ENCODE data around the gene NGF. TPM values are rescaled to one million over a fixed set of nuclear protein-coding genes. Genes with fewer than 3 reads are reported as not detected.

NGF gene
- total RNA-seq, 5 donors from 2014 or later (not counting 1 experiment from before 2014, with no cell fraction given), result not detected

DNA sequence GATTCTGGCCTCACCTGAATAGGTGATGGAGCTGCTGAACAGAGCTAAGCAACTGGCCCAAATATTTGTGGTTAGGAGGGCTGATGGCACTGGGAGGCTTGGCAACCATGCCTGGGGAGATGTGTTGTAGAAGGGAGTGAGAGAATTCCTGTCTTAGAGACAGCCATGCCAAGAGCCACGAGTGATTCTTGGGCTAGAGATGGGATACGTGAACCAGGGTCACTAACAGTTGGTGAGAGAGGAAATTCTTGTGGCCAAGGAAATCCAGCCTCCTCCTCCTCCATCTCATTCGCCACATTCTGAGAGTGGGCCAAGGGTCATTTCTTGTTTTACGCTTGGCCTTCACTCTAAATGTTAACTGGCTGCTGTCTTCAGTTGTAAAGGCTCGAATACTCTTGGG, 46.3 kb downstream of the NGF start:
- Histone ChIP-seq H3K36me3 (ENCODE audit: control insufficient read depth in 2 of 2, extremely low read depth in 1 of 2, insufficient read depth in 1 of 2, low read length in 1 of 2) (no peaks in the 10 kb centered on the region), H3K27ac (ENCODE audit: low read length) (no peak overlapping the region), H3K9me3 (no peaks in the 10 kb centered on the region), H3K4me3 (ENCODE audit: control insufficient read depth in 1 of 2, extremely low read depth in 1 of 2, low read length in 1 of 2) (no peak overlapping the region), H3K4me1 (ENCODE audit: control insufficient read depth in 1 of 2, extremely low read depth in 1 of 2, insufficient read depth in 2 of 2, low read length in 2 of 2) (no peaks in the 10 kb centered on the region), H3K27me3 (replicated peaks in 1 of 2; ENCODE audit: control insufficient read depth in 2 of 2, extremely low read depth in 1 of 2, insufficient read depth in 2 of 2, low read length in 1 of 2) (peaks cover 2 to 17% of the 10 kb centered on the region in 2 experiments)
- DNase-seq, result no peak
- no peak for ATAC-seq (replicated peaks in 1 of 4)
- Mint-ChIP-seq H3K4me3 (no peak overlapping the region), H3K27ac (no peak overlapping the region), H3K4me1 (no peaks in the 10 kb centered on the region), H3K36me3 (no peaks in the 10 kb centered on the region), H3K27me3 (peaks cover 2 to 20% of the 10 kb centered on the region in 2 donors), H3K9me3 (no peaks in the 10 kb centered on the region)
- ChIA-PET CTCF (no interaction called here), POLR2A (no interaction called here)
- 17% methylated on average over 1 of the region's 5 CpGs for WGBS (ENCODE audit: insufficient coverage)

DNA sequence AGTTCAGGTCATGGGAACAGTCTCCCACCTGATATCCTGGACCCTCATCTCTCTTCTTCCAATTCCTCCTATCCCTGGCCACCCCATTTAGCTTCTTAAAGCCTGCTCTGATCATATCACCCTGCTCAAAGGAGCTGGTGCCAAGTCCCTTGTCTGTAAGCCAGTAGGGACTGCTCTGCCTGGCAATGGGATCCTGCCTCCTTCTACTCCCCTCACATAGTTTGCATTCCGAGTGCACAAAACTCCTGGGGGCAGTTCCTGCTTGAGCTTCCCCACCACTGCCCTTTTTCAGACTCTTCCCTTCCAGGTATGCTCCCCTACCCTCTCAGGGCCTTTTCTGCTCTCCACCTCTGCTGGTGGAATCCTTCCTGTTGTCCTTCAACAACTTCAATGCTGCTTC, 48.1 kb downstream of the NGF start:
- Mint-ChIP-seq H3K4me1 (no peaks in the 10 kb centered on the region), H3K36me3 (no peaks in the 10 kb centered on the region), H3K4me3 (no peak overlapping the region), H3K9me3 (no peaks in the 10 kb centered on the region), H3K27ac (no peak overlapping the region), H3K27me3 (peaks cover 2 to 15% of the 10 kb centered on the region in 2 donors)
- H3K36me3 ChIP-seq (ENCODE audit: control insufficient read depth in 2 of 2, extremely low read depth in 1 of 2, insufficient read depth in 1 of 2, low read length in 1 of 2), result no peaks in the 10 kb centered on the region
- no peak for DNase-seq
- no peaks in the 10 kb centered on the region for H3K9me3 ChIP-seq
- CTCF ChIA-PET, result interaction anchor here in 1 of 2 donors (0.7 kb wide), 1 partner anchor 23 kb away, joined by 12 read pairs; no protein-coding TSS in a partner anchor
- H3K4me3 ChIP-seq (ENCODE audit: control insufficient read depth in 1 of 2, extremely low read depth in 1 of 2, low read length in 1 of 2), result no peak overlapping the region
- H3K27ac ChIP-seq (ENCODE audit: low read length), result no peak overlapping the region
- no peaks in the 10 kb centered on the region for H3K4me1 ChIP-seq (ENCODE audit: control insufficient read depth in 1 of 2, extremely low read depth in 1 of 2, insufficient read depth in 2 of 2, low read length in 2 of 2)
- POLR2A ChIA-PET, result no interaction called here
- peaks cover 2 to 17% of the 10 kb centered on the region in 2 experiments for H3K27me3 ChIP-seq (replicated peaks in 1 of 2; ENCODE audit: control insufficient read depth in 2 of 2, extremely low read depth in 1 of 2, insufficient read depth in 2 of 2, low read length in 1 of 2)
- ATAC-seq (replicated peaks in 1 of 4), result no peak
- no CpG with 5 or more reads among the region's 1 CpG for WGBS (ENCODE audit: insufficient coverage)

DNA sequence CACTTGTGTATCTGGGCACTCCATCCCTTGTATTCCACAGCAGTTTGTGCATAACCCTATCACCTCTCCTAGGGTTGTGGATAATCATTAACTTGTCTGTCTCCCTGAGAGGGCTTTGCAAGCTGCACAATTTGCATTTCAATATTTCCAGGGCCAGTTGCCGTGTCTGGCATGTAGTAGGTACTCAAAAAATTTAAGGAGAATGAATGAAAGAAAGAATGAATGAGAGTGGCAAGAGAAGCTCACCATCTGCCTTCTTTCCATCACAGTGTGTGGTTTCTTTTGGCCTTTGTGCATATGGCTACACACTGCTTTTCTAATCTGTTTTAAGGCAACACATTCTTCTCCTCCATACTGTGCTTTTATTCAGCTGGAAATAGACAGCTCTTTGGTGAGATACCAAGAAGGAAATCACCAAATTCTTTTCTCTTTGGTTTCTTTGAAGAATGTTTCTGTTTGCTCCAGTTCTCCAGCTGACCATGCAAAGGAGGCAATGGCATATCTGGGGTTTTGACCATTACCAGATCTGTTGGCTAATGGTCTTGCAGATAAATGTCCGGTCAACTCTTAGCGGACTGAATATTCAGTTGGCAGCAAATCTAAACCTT, 49.4 kb downstream of the NGF start:
- no peak overlapping the region for H3K4me3 ChIP-seq (ENCODE audit: control insufficient read depth in 1 of 2, extremely low read depth in 1 of 2, low read length in 1 of 2)
- no peaks in the 10 kb centered on the region for H3K4me1 ChIP-seq (ENCODE audit: control insufficient read depth in 1 of 2, extremely low read depth in 1 of 2, insufficient read depth in 2 of 2, low read length in 2 of 2)
- Mint-ChIP-seq H3K4me1 (no peaks in the 10 kb centered on the region), H3K4me3 (no peak overlapping the region), H3K36me3 (no peaks in the 10 kb centered on the region), H3K27ac (no peak overlapping the region), H3K9me3 (no peaks in the 10 kb centered on the region), H3K27me3 (peaks cover 2 to 15% of the 10 kb centered on the region in 2 donors)
- ATAC-seq (replicated peaks in 1 of 4) (no peak), DNase-seq (no peak)
- H3K27ac ChIP-seq (ENCODE audit: low read length), result no peak overlapping the region
- ChIA-PET POLR2A (no interaction called here), CTCF (no interaction called here)
- no peaks in the 10 kb centered on the region for H3K36me3 ChIP-seq (ENCODE audit: control insufficient read depth in 2 of 2, extremely low read depth in 1 of 2, insufficient read depth in 1 of 2, low read length in 1 of 2)
- H3K27me3 ChIP-seq (replicated peaks in 1 of 2; ENCODE audit: control insufficient read depth in 2 of 2, extremely low read depth in 1 of 2, insufficient read depth in 2 of 2, low read length in 1 of 2), result peaks cover 2 to 19% of the 10 kb centered on the region in 2 experiments
- WGBS (ENCODE audit: insufficient coverage), result 83% methylated on average over 1 of the region's 3 CpGs
- H3K9me3 ChIP-seq, result no peaks in the 10 kb centered on the region

DNA sequence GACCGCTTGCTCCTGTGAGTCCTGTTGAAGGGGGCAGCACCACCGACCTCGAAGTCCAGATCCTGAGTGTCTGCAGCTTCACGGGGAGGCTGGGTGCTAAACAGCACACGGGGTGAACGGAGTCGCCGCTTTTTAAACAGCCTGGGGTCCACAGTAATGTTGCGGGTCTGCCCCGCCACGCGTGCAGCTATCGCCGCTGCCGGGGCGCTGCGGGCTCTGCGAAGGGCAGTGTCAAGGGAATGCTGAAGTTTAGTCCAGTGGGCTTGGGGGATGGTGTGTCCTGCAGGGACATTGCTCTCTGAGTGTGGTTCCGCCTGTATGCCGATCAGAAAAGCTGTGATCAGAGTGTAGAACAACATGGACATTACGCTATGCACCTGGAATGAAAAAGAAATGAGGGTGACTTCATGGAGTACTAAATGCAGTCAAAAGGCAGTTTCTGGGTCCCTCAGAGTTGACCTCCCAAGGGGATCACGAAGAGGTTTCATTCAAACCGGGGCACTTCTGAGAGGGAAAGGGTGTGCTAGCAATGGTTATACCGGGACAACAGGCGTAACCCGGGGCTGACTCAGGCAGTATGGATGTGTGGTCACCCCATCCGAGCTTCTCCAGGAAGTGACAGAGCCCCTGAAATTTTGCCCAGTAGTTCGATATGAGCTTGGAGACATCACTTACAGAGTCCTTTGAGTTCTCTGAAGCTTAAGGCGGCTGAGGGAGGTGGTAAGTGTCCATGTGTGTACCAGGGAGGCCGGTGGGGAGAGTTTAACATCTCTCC, 51.4 kb downstream of the NGF start:
- Histone ChIP-seq H3K36me3 (ENCODE audit: control insufficient read depth in 2 of 2, extremely low read depth in 1 of 2, insufficient read depth in 1 of 2, low read length in 1 of 2) (no peaks in the 10 kb centered on the region), H3K27ac (ENCODE audit: low read length) (no peak overlapping the region), H3K4me3 (ENCODE audit: control insufficient read depth in 1 of 2, extremely low read depth in 1 of 2, low read length in 1 of 2) (no peak overlapping the region), H3K9me3 (no peaks in the 10 kb centered on the region), H3K27me3 (replicated peaks in 1 of 2; ENCODE audit: control insufficient read depth in 2 of 2, extremely low read depth in 1 of 2, insufficient read depth in 2 of 2, low read length in 1 of 2) (peaks cover 2 to 15% of the 10 kb centered on the region in 2 experiments), H3K4me1 (ENCODE audit: control insufficient read depth in 1 of 2, extremely low read depth in 1 of 2, insufficient read depth in 2 of 2, low read length in 2 of 2) (no peaks in the 10 kb centered on the region)
- H3K27ac Mint-ChIP-seq, result no peak overlapping the region
- WGBS (ENCODE audit: insufficient coverage), result 94% methylated on average over 27 of the region's 30 CpGs
- CTCF ChIA-PET, result no interaction called here
- no peak overlapping the region for H3K4me3 Mint-ChIP-seq
- peaks cover under 1 to 17% of the 10 kb centered on the region in 2 donors for H3K27me3 Mint-ChIP-seq
- no peaks in the 10 kb centered on the region for H3K4me1 Mint-ChIP-seq
- POLR2A ChIA-PET, result no interaction called here
- no peaks in the 10 kb centered on the region for H3K36me3 Mint-ChIP-seq
- ATAC-seq (replicated peaks in 1 of 4) (no peak), DNase-seq (no peak)
- no peaks in the 10 kb centered on the region for H3K9me3 Mint-ChIP-seq

DNA sequence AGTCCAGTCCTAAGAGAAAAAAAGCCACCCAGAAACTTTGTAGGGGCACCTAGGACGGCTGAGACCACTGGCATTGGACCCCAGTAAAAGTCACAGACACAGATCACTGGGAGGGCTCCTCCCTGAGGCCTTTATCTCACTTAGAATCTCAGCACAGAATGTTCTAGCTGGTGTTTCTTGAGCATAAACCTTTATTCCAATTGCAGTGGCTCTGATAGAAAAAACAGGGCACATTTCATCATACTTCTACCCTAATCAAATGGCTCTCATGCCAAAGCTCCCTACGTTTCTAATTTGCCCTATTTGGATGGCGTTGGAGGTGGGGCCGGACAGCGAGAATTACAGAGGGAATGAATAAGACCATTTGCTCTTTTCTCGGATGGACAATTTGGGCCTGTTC, 53.8 kb downstream of the NGF start:
- POLR2A ChIA-PET, result no interaction called here
- Mint-ChIP-seq H3K36me3 (no peaks in the 10 kb centered on the region), H3K27me3 (peaks cover 0 to 10% of the 10 kb centered on the region in 2 donors), H3K4me3 (no peak overlapping the region), H3K27ac (no peak overlapping the region), H3K9me3 (no peaks in the 10 kb centered on the region), H3K4me1 (no peaks in the 10 kb centered on the region)
- Histone ChIP-seq H3K4me3 (ENCODE audit: control insufficient read depth in 1 of 2, extremely low read depth in 1 of 2, low read length in 1 of 2) (no peak overlapping the region), H3K9me3 (no peaks in the 10 kb centered on the region), H3K4me1 (ENCODE audit: control insufficient read depth in 1 of 2, extremely low read depth in 1 of 2, insufficient read depth in 2 of 2, low read length in 2 of 2) (no peaks in the 10 kb centered on the region), H3K27me3 (replicated peaks in 1 of 2; ENCODE audit: control insufficient read depth in 2 of 2, extremely low read depth in 1 of 2, insufficient read depth in 2 of 2, low read length in 1 of 2) (peaks cover 0 to 10% of the 10 kb centered on the region in 2 experiments), H3K36me3 (ENCODE audit: control insufficient read depth in 2 of 2, extremely low read depth in 1 of 2, insufficient read depth in 1 of 2, low read length in 1 of 2) (no peaks in the 10 kb centered on the region), H3K27ac (ENCODE audit: low read length) (no peak overlapping the region)
- WGBS (ENCODE audit: insufficient coverage), result 88% methylated on average over 5 of the region's 6 CpGs
- CTCF ChIA-PET, result no interaction called here
- ATAC-seq (replicated peaks in 1 of 4), result no peak
- DNase-seq, result no peak

DNA sequence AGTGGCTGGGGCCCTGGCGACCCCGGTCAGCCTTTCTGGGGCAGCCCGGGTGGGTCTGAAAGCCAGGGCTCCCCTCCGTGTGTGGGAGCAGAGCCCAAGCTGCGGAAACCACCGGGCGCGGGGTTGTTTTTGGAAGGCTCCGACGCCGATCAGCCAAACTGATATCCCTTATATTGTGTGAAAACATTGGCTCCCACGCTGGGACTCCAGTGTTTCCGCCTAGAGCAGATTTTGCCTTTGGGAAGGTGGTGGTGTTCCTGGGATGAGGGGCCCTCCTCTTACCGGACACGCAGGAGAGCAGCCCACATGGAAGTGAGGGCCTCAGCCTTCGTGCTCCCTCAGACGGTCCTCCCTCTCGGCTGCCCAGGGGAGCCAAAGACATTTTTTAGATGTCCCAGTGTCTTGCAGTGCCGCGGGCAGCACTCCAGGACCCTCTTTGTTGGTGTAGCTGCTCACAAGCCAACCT, 54.3 kb downstream of the NGF start:
- CTCF ChIA-PET, result no interaction called here
- WGBS (ENCODE audit: insufficient coverage), result 92% methylated on average over 16 of the region's 20 CpGs
- H3K9me3 ChIP-seq, result no peaks in the 10 kb centered on the region
- H3K27ac ChIP-seq (ENCODE audit: low read length), result no peak overlapping the region
- POLR2A ChIA-PET, result no interaction called here
- no peaks in the 10 kb centered on the region for H3K36me3 ChIP-seq (ENCODE audit: control insufficient read depth in 2 of 2, extremely low read depth in 1 of 2, insufficient read depth in 1 of 2, low read length in 1 of 2)
- ATAC-seq (replicated peaks in 1 of 4), result no peak
- peaks cover 0 to 10% of the 10 kb centered on the region in 2 experiments for H3K27me3 ChIP-seq (replicated peaks in 1 of 2; ENCODE audit: control insufficient read depth in 2 of 2, extremely low read depth in 1 of 2, insufficient read depth in 2 of 2, low read length in 1 of 2)
- Mint-ChIP-seq H3K4me1 (no peaks in the 10 kb centered on the region), H3K4me3 (no peak overlapping the region), H3K27ac (no peak overlapping the region), H3K36me3 (no peaks in the 10 kb centered on the region), H3K27me3 (peaks cover 2 to 10% of the 10 kb centered on the region in 2 donors), H3K9me3 (no peaks in the 10 kb centered on the region)
- no peak overlapping the region for H3K4me3 ChIP-seq (ENCODE audit: control insufficient read depth in 1 of 2, extremely low read depth in 1 of 2, low read length in 1 of 2)
- H3K4me1 ChIP-seq (ENCODE audit: control insufficient read depth in 1 of 2, extremely low read depth in 1 of 2, insufficient read depth in 2 of 2, low read length in 2 of 2), result no peaks in the 10 kb centered on the region
- no peak for DNase-seq
